Activated B cell treated with CpG ODN at 0.5 μM for 24 hours (primary cell): ENCODE results near the gene HSPA9. TPM values are rescaled to one million over a fixed set of nuclear protein-coding genes. Genes with fewer than 3 reads are reported as not detected.

Experiments used
- ATAC-seq: fragments of 200-7000 bp; cut with Tn5 transposase; one replicate; pipeline ENCODE4 v1.10.0; 2021; ENCODE audit warnings: low read depth, mild to moderate bottlenecking, moderate library complexity
- CTCF ChIA-PET: fragments of 350-600 bp; sonication (Branson Sonifier 250); formaldehyde crosslinking; loops from one replicate; lab custom pipeline; 2021; ENCODE audit warnings: antibody characterized with exemption; lab: Charles Lee
- POLR2A ChIA-PET: fragments of 350-600 bp; sonication (Branson Sonifier 250); formaldehyde crosslinking; loops from one replicate; lab custom pipeline; 2021; ENCODE audit warnings: antibody characterized with exemption; lab: Charles Lee
- DNase-seq: peaks from one replicate; pipeline ENCODE4 v3.0.0; 2022
- H3K27ac Mint-ChIP-seq: one replicate; pipeline ENCODE4 v1.8.0; 2020; ENCODE audit warnings: mixed read lengths
- H3K27me3 Mint-ChIP-seq: one replicate; pipeline ENCODE4 v1.8.0; 2021; ENCODE audit warnings: mixed read lengths
- H3K36me3 Mint-ChIP-seq: one replicate; pipeline ENCODE4 v1.8.0; 2021; ENCODE audit warnings: low read depth, mixed read lengths
- H3K4me1 Mint-ChIP-seq: one replicate; pipeline ENCODE4 v1.8.0; 2021; ENCODE audit warnings: mixed read lengths
- H3K4me3 Mint-ChIP-seq: one replicate; pipeline ENCODE4 v1.8.0; 2020; ENCODE audit warnings: mild to moderate bottlenecking, mixed read lengths
- H3K9me3 Mint-ChIP-seq: one replicate; pipeline ENCODE4 v1.8.0; 2020; ENCODE audit warnings: mixed read lengths
- CTCF ChIP-seq: fragments of 200-600 bp; IDR thresholded peaks from one replicate; pipeline ENCODE4 v1.8.0; 2022; ENCODE audit warnings: antibody characterized with exemption, mild to moderate bottlenecking
- intact Hi-C: fragments of 100-400 bp; cut with micrococcal nuclease; formaldehyde crosslinking; loops from one replicate; pipeline ENCODE4 v1.15.1; 2024
- total RNA-seq: library from RNA; stranded (reverse); gene quantifications from 2 replicates; pipeline ENCODE4 v1.2.3, GENCODE V29; 2022

Gene HSPA9
- total RNA-seq, 1 donor from 2014 or later: 224 TPM

- CTCF ChIA-PET: interaction anchor here (1.5 to 1.9 kb wide), 3 partner anchors 32 to 192 kb away, joined by 4 to 10 read pairs (median 4); partner anchors contain the start of gene KDM3B
- intact Hi-C loops: no loop called here
- DNase-seq: no peak
These were observed 30.7 kb downstream of the HSPA9 start for GRCh38 chr5:138544181-138545134.

GRCh38 chr5:138543730-138544104 lies 31.5 kb downstream of the HSPA9 start:
- Mint-ChIP-seq H3K4me3 (peak overlapping the region; percentile 100), H3K36me3 (peaks cover 34% of the 10 kb centered on the region), H3K9me3 (no peaks in the 10 kb centered on the region), H3K27me3 (no peaks in the 10 kb centered on the region), H3K27ac (peak overlapping the region; percentile 99), H3K4me1 (peaks cover 71% of the 10 kb centered on the region)
- POLR2A ChIA-PET: interaction anchor here (0.5 to 2.4 kb wide), 30 partner anchors 9 to 1857 kb away, joined by 3 to 73 read pairs (median 5); partner anchors contain the start of genes BRD8, CDC23, CDC25C and EGR1
- CTCF ChIA-PET: interaction anchor here (1.5 to 1.9 kb wide), 3 partner anchors 33 to 191 kb away, joined by 4 to 10 read pairs (median 4); partner anchors contain the start of gene KDM3B
- intact Hi-C loops: loop anchor here (1.0 to 2.0 kb wide), 13 partner anchors 17 to 1857 kb away; partner anchors contain the start of genes ANKHD1, BRD8, EGR1 and FAM13B
- DNase-seq: no peak
- TF ChIP-seq CTCF: no peak
- peak; percentile 56 for ATAC-seq

More at GRCh38 chr5:138544181-138545134, 30.7 kb downstream of the HSPA9 start:
- H3K36me3 Mint-ChIP-seq: peaks cover 26% of the 10 kb centered on the region
- H3K27me3 Mint-ChIP-seq: no peaks in the 10 kb centered on the region
- no peak for TF ChIP-seq CTCF
- peak overlapping the region; percentile 99 for H3K27ac Mint-ChIP-seq
- POLR2A ChIA-PET: interaction anchor here (0.5 to 2.4 kb wide), 16 partner anchors 8 to 1630 kb away, joined by 3 to 73 read pairs (median 6); partner anchors contain the start of genes BRD8, CDC23, CDC25C and FAM53C
- peak overlapping the region; percentile 100 for H3K4me3 Mint-ChIP-seq
- no peaks in the 10 kb centered on the region for H3K9me3 Mint-ChIP-seq
- ATAC-seq: no peak
- H3K4me1 Mint-ChIP-seq: peaks cover 69% of the 10 kb centered on the region

- DNase-seq (peak; percentile 97), ATAC-seq (peak; percentile 90)
- intact Hi-C loops: loop anchor here (1.0 to 2.0 kb wide), 14 partner anchors 9 to 1858 kb away; partner anchors contain the start of genes ANKHD1, BRD8, EGR1 and FAM13B
- Mint-ChIP-seq H3K9me3 (no peaks in the 10 kb centered on the region), H3K4me1 (peaks cover 66% of the 10 kb centered on the region), H3K27me3 (no peaks in the 10 kb centered on the region), H3K27ac (peak within 1 kb of the TSS; percentile 99), H3K4me3 (peak within 1 kb of the TSS; percentile 100), H3K36me3 (peaks cover 39% of the 10 kb centered on the region)
- TF ChIP-seq CTCF: no peak
- ChIA-PET CTCF (interaction anchor here (1.5 to 1.9 kb wide), 3 partner anchors 33 to 190 kb away, joined by 4 to 10 read pairs (median 4); partner anchors contain the start of gene KDM3B), POLR2A (interaction anchor here (0.7 to 2.4 kb wide), 32 partner anchors 9 to 1858 kb away, joined by 3 to 73 read pairs (median 4); partner anchors contain the start of genes BRD8, CDC23, CDC25C and EGR1)
These were observed 32.1 kb downstream of the HSPA9 start, which contains the start of gene ETF1 for GRCh38 chr5:138542956-138543729. Gene ETF1, minus strand, starts transcription at chr5:138543236. Its CDS starts 318 bp downstream, at chr5:138542918.

- H3K27ac Mint-ChIP-seq: peak overlapping the region; percentile 99
- H3K4me3 Mint-ChIP-seq: peak overlapping the region; percentile 100
- H3K27me3 Mint-ChIP-seq: no peaks in the 10 kb centered on the region
- peaks cover 39% of the 10 kb centered on the region for H3K36me3 Mint-ChIP-seq
- no peak for ATAC-seq
- H3K9me3 Mint-ChIP-seq: no peaks in the 10 kb centered on the region
- ChIA-PET CTCF (interaction anchor here (1.5 to 1.9 kb wide), 3 partner anchors 34 to 190 kb away, joined by 4 to 10 read pairs (median 4); partner anchors contain the start of gene KDM3B), POLR2A (interaction anchor here (0.7 to 2.4 kb wide), 26 partner anchors 8 to 1859 kb away, joined by 3 to 73 read pairs (median 6); partner anchors contain the start of genes BRD8, CDC23, CDC25C and EGR1)
- intact Hi-C loops: loop anchor here (1.0 to 2.0 kb wide), 4 partner anchors 8 to 1858 kb away; partner anchors contain the start of gene ANKHD1
- H3K4me1 Mint-ChIP-seq: peaks cover 62% of the 10 kb centered on the region
- no peak for TF ChIP-seq CTCF
- no peak for DNase-seq
These were observed 32.8 kb downstream of the HSPA9 start for GRCh38 chr5:138542180-138542955.
